ENCODE measurements around the gene BCL11B.

The BCL11B gene

GRCh38 chr14:99132821-99133635 is 139.0 kb downstream of the BCL11B start:
- TF ChIP-seq CTCF (IDR thresholded peaks at IDR 0.05; ENCODE audit: control insufficient read depth, insufficient read depth, low read depth, low read length, missing control alignments), result no peak
- DNase-seq (ENCODE audit: low read depth), result no peak
- H3K4me3 ChIP-seq (ENCODE audit: control insufficient read depth, low read depth, low read length), result no peak overlapping the region

- TF ChIP-seq CTCF (IDR thresholded peaks at IDR 0.05; ENCODE audit: control insufficient read depth, insufficient read depth, low read depth, low read length, missing control alignments), result no peak
Observed at GRCh38 chr14:99131632-99132271, 140.2 kb downstream of the BCL11B start.

GRCh38 chr14:99129998-99130397 is 142.0 kb downstream of the BCL11B start:
- TF ChIP-seq CTCF (IDR thresholded peaks at IDR 0.05; ENCODE audit: control insufficient read depth, insufficient read depth, low read depth, low read length, missing control alignments), result no peak
- no peak overlapping the region for H3K4me3 ChIP-seq (ENCODE audit: control insufficient read depth, low read depth, low read length)

More at GRCh38 chr14:99131632-99132271, 140.2 kb downstream of the BCL11B start:
- DNase-seq (ENCODE audit: low read depth), result no peak
- H3K4me3 ChIP-seq (ENCODE audit: control insufficient read depth, low read depth, low read length), result no peak overlapping the region

GRCh38 chr14:99129211-99129696 is 142.7 kb downstream of the BCL11B start:
- DNase-seq (ENCODE audit: low read depth), result no peak
- TF ChIP-seq CTCF (IDR thresholded peaks at IDR 0.05; ENCODE audit: control insufficient read depth, insufficient read depth, low read depth, low read length, missing control alignments), result no peak

More at GRCh38 chr14:99129998-99130397, 142.0 kb downstream of the BCL11B start:
- no peak for DNase-seq (ENCODE audit: low read depth)

GRCh38 chr14:99128185-99128584 is 143.8 kb downstream of the BCL11B start:
- DNase-seq (ENCODE audit: low read depth), result no peak
- no peak for TF ChIP-seq CTCF (IDR thresholded peaks at IDR 0.05; ENCODE audit: control insufficient read depth, insufficient read depth, low read depth, low read length, missing control alignments)
- H3K4me3 ChIP-seq (ENCODE audit: control insufficient read depth, low read depth, low read length), result no peak overlapping the region

More at GRCh38 chr14:99129211-99129696, 142.7 kb downstream of the BCL11B start:
- no peak overlapping the region for H3K4me3 ChIP-seq (ENCODE audit: control insufficient read depth, low read depth, low read length)

GRCh38 chr14:99127651-99128167 is 144.3 kb downstream of the BCL11B start:
- no peak for TF ChIP-seq CTCF (IDR thresholded peaks at IDR 0.05; ENCODE audit: control insufficient read depth, insufficient read depth, low read depth, low read length, missing control alignments)
- no peak overlapping the region for H3K4me3 ChIP-seq (ENCODE audit: control insufficient read depth, low read depth, low read length)
- no peak for DNase-seq (ENCODE audit: low read depth)
